Endothelial cell (in vitro differentiated cells): Measurements from ENCODE around the gene BCL2. TPM values are rescaled to one million over a fixed set of nuclear protein-coding genes. Genes with fewer than 3 reads are reported as not detected.

Source experiments
- DNase-seq: peaks from one replicate; pipeline ENCODE4 v3.0.0; 2021; ENCODE audit warnings: low spot score
- H3K27ac Mint-ChIP-seq: one replicate; pipeline ENCODE4 v1.8.0; 2021; ENCODE audit warnings: mixed read lengths, inconsistent platforms; ENCODE audit not compliant: unreplicated experiment
- H3K27me3 Mint-ChIP-seq: one replicate; pipeline ENCODE4 v1.8.0; 2021; ENCODE audit warnings: mild to moderate bottlenecking, moderate library complexity, mixed read lengths, inconsistent platforms; ENCODE audit not compliant: unreplicated experiment
- H3K36me3 Mint-ChIP-seq: one replicate; pipeline ENCODE4 v1.8.0; 2021; ENCODE audit warnings: mild to moderate bottlenecking, low read depth, mixed read lengths, inconsistent platforms; ENCODE audit not compliant: unreplicated experiment
- H3K4me1 Mint-ChIP-seq: one replicate; pipeline ENCODE4 v1.8.0; 2021; ENCODE audit warnings: mild to moderate bottlenecking, mixed read lengths, inconsistent platforms; ENCODE audit not compliant: unreplicated experiment
- H3K4me3 Mint-ChIP-seq: one replicate; pipeline ENCODE4 v1.8.0; 2021; ENCODE audit warnings: mild to moderate bottlenecking, mixed read lengths, inconsistent platforms; ENCODE audit not compliant: unreplicated experiment
- H3K9me3 Mint-ChIP-seq: one replicate; pipeline ENCODE4 v1.8.0; 2021; ENCODE audit warnings: mixed read lengths, inconsistent platforms; ENCODE audit not compliant: unreplicated experiment
- total RNA-seq: library from RNA; stranded (reverse); fragmentation: NEBNext Ultra II Directional; extraction: Animal tissue kit (Norgen Biotek cat#: 25700); gene quantifications from one replicate; pipeline ENCODE4 v1.2.1, GENCODE V29; 2021; ENCODE audit not compliant: unreplicated experiment
- TF ChIP-seq, protein P1 (sequence below): fragments of 200-600 bp; sonication (generic); IDR thresholded peaks from one replicate; pipeline ENCODE4 v1.5.0; 2021; ENCODE audit warnings: antibody characterized with exemption; ENCODE audit not compliant: unreplicated experiment

Gene BCL2
- total RNA-seq, 1 donor from 2014 or later = 9.2 TPM

DNA sequence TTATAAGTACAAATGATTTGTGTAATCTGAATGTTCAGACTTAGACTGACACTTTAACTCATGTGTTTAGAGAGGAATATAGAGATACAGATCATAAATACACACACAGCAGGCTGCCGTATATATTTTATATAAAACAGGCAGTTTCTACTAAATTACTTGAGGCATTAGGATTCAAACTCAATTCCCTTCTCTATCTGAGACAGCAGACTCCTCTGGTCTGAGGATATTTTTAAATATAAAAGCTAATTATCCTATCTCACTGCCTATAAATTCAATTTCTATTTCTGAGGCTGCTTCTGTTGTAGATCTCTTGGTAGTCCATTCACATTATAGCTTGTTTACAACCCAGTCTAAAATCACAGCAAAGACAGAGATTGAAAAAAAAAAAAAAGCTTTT, 46.9 kb downstream of the BCL2 start:
- DNase-seq = no peak
- no peaks in the 10 kb centered on the region for H3K27me3 Mint-ChIP-seq
- TF ChIP-seq, protein P1, sequence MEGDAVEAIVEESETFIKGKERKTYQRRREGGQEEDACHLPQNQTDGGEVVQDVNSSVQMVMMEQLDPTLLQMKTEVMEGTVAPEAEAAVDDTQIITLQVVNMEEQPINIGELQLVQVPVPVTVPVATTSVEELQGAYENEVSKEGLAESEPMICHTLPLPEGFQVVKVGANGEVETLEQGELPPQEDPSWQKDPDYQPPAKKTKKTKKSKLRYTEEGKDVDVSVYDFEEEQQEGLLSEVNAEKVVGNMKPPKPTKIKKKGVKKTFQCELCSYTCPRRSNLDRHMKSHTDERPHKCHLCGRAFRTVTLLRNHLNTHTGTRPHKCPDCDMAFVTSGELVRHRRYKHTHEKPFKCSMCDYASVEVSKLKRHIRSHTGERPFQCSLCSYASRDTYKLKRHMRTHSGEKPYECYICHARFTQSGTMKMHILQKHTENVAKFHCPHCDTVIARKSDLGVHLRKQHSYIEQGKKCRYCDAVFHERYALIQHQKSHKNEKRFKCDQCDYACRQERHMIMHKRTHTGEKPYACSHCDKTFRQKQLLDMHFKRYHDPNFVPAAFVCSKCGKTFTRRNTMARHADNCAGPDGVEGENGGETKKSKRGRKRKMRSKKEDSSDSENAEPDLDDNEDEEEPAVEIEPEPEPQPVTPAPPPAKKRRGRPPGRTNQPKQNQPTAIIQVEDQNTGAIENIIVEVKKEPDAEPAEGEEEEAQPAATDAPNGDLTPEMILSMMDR = no peak
- no peaks in the 10 kb centered on the region for H3K9me3 Mint-ChIP-seq
- no peak overlapping the region for H3K27ac Mint-ChIP-seq
- H3K4me1 Mint-ChIP-seq = peaks cover 8% of the 10 kb centered on the region
- H3K36me3 Mint-ChIP-seq = no peaks in the 10 kb centered on the region
- H3K4me3 Mint-ChIP-seq = no peak overlapping the region

DNA sequence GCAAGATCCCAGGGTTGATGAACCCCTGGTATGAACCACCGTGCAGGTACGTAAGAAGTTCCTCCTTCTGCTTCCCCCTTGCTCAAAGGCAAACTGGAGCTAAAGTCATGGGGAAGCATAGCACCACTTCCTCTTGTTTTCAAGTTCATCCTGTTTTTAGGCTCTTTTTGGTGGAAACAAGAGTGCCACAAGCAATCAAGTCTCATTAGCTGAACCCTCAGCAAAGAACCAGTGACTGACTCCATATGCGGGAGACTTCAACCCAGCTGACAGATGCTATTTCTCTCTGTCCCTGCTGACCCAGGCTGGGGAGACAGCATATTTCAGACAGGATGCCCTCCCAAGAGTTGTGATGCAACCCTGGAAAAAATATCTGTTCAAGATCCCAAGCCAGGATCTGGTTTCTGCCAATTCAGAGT, 47.7 kb downstream of the BCL2 start:
- Mint-ChIP-seq H3K4me1 (peaks cover 13% of the 10 kb centered on the region), H3K27ac (no peak overlapping the region), H3K4me3 (no peak overlapping the region), H3K9me3 (no peaks in the 10 kb centered on the region), H3K27me3 (peaks cover 4% of the 10 kb centered on the region), H3K36me3 (no peaks in the 10 kb centered on the region)
- TF ChIP-seq, protein P1 = no peak
- no peak for DNase-seq

DNA sequence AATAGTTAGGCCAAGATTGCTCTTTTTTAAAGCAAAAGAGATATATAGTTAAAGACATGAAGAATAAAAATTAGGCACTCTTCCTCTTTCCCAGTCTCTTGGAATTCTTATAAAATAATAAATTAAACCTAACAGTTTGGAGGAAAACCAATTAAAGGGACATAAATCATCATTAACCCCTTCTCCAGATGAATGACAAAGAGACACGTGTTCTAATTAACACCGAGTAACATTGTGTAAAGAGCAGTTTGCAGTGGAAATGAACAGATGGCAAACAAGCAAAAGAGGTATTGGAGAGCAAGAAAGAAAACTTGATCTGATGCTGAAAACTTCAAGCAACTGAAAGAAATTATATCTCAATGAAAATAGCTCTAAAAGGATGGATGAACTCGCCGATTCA, 48.4 kb downstream of the BCL2 start:
- Mint-ChIP-seq H3K4me1 (peaks cover 15% of the 10 kb centered on the region), H3K36me3 (no peaks in the 10 kb centered on the region), H3K4me3 (no peak overlapping the region), H3K27ac (no peak overlapping the region), H3K27me3 (peaks cover 5% of the 10 kb centered on the region), H3K9me3 (no peaks in the 10 kb centered on the region)
- DNase-seq = no peak
- TF ChIP-seq, protein P1 = no peak

DNA sequence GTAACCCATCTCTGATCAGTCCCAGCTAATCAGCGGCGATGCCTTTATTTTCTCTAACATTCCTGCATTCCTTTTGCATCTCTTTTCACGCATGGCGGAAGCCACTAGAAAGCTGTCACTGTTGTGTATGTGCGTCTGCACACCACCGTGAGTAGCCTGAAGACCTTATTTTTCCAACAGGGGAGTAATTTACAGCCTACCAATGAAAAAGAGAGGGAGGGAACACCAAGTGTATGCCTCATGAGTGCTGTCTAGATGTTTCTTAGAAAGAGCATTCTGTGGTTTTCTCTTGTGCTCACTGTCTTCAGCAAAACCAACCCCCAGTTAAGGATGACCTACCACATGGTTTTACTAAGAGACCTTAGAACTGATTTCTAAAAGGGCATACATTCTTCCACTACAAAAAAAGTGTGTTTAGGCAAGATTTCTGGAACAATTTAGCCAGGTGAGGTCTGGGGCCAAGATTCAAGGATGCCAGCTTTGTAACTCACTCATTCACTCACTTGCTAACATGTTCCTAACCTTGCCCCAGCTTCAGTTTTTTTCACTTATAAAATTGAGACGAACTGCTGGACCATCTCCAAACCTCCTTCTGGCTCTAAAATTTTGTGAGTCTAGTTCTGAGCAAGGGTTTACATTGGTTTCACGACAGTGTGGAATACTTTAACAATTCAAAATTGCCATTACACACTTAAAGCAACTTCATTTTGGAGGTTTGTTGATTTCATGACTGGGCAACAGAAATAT, 51.4 kb downstream of the BCL2 start:
- no peak for DNase-seq
- H3K4me3 Mint-ChIP-seq = no peak overlapping the region
- peaks cover 20% of the 10 kb centered on the region for H3K4me1 Mint-ChIP-seq
- H3K27ac Mint-ChIP-seq = no peak overlapping the region
- H3K27me3 Mint-ChIP-seq = peaks cover 7% of the 10 kb centered on the region
- H3K9me3 Mint-ChIP-seq = no peaks in the 10 kb centered on the region
- H3K36me3 Mint-ChIP-seq = no peaks in the 10 kb centered on the region
- TF ChIP-seq, protein P1 = no peak

DNA sequence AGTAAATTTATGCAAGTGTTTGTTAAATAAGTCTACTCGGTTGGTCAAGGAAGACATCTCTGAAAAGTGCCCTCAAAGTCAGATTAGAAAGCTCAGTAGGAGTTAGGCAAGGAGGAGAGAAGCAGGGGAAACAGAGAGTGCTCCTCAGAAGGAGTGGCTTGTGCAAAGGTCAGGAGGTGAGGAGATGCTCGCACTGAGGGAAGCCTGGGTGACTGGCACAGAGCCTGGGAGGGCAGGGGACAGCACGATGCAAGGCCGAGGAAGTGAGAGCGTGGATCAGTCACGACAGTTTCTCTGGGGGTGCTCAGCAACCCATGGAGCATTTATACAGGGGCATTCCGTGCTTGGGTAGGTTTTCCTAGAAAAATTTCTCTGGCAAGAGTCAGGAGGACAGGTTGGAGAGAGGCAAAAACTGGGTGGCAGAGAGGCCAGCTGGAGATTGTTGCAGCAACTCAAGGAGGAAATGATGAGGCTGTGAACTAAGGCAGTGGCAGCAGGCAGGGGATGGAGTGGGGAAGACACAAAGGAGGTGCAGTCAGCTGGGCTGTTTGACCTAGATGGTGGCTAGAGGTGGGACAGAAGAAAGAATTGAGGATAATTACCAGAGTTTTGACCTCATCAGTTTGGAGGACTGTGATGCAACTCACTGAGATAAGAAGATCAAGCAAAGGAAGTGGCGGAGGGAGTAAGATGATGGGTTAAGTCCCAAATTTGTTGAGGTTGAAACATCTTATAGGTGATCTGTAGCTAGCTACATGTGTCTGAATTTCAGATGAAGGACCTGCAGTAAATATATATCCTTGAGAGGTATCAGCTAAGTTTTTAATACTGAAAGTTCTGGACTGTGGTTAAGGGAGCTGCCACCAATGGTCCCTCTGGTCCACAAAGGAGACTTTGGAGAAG, 52.4 kb downstream of the BCL2 start:
- Mint-ChIP-seq H3K27me3 (peaks cover 7% of the 10 kb centered on the region), H3K9me3 (no peaks in the 10 kb centered on the region), H3K4me3 (no peak overlapping the region), H3K36me3 (no peaks in the 10 kb centered on the region), H3K27ac (no peak overlapping the region), H3K4me1 (peaks cover 22% of the 10 kb centered on the region)
- no peak for DNase-seq
- TF ChIP-seq, protein P1 = no peak
